ENCODE results near the gene WDR53.
"Not testable (repeated sequence)": the region's sequence is repeated elsewhere in the genome, so short reads cannot be mapped to it uniquely, and the experiment has no call there.

Gene WDR53

GRCh38 chr3:196531418-196531817, 36.9 kb downstream of the WDR53 start:
- no peak overlapping the region for H3K4me3 ChIP-seq (ENCODE audit: low read length)
- TF ChIP-seq CTCF (conservative IDR thresholded peaks at IDR 0.05; ENCODE audit: low read length) = no peak
- no peak for DNase-seq (ENCODE audit: low read depth)

- TF ChIP-seq CTCF (conservative IDR thresholded peaks at IDR 0.05; ENCODE audit: low read length) = peak; percentile 43
- H3K4me3 ChIP-seq (ENCODE audit: low read length) = peak overlapping the region; percentile 54
- DNase-seq (ENCODE audit: low read depth) = peak; percentile 50
These were observed 39.6 kb downstream of the WDR53 start for GRCh38 chr3:196528639-196529233.

GRCh38 chr3:196525141-196525540, 43.2 kb downstream of the WDR53 start:
- DNase-seq (ENCODE audit: low read depth) = no peak
- no peak overlapping the region for H3K4me3 ChIP-seq (ENCODE audit: low read length)
- TF ChIP-seq CTCF (conservative IDR thresholded peaks at IDR 0.05; ENCODE audit: low read length) = no peak

- no peak overlapping the region for H3K4me3 ChIP-seq (ENCODE audit: low read length)
- DNase-seq (ENCODE audit: low read depth) = no peak
- no peak for TF ChIP-seq CTCF (conservative IDR thresholded peaks at IDR 0.05; ENCODE audit: low read length)
These were observed 43.8 kb downstream of the WDR53 start for GRCh38 chr3:196524527-196524926.

- no peak for TF ChIP-seq CTCF (conservative IDR thresholded peaks at IDR 0.05; ENCODE audit: low read length)
- DNase-seq (ENCODE audit: low read depth) = no peak
- no peak overlapping the region for H3K4me3 ChIP-seq (ENCODE audit: low read length)
These were observed 44.5 kb downstream of the WDR53 start for GRCh38 chr3:196523841-196524240.

GRCh38 chr3:196521291-196521690, 47.1 kb downstream of the WDR53 start:
- not testable (repeated sequence) for DNase-seq (ENCODE audit: low read depth); H3K4me3 ChIP-seq (ENCODE audit: low read length)

- H3K4me3 ChIP-seq (ENCODE audit: low read length) = no peak overlapping the region
- no peak for TF ChIP-seq CTCF (conservative IDR thresholded peaks at IDR 0.05; ENCODE audit: low read length)
- no peak for DNase-seq (ENCODE audit: low read depth)
These were observed 48.7 kb downstream of the WDR53 start for GRCh38 chr3:196519718-196520082.
